GM10266 (cell line): ENCODE measurements around the gene NR5A1.

ENCODE experiments used
- DNase-seq: peaks from one replicate; pipeline ENCODE4 v3.0.0; 2012; ENCODE audit errors: extremely low spot score
- CTCF ChIP-seq: IDR thresholded peaks from 2 replicates; pipeline ENCODE4 v1.5.1; 2012; ENCODE audit warnings: mild to moderate bottlenecking, low read depth; ENCODE audit not compliant: control insufficient read depth, insufficient read depth; ENCODE audit errors: missing control alignments

NR5A1 gene

DNA sequence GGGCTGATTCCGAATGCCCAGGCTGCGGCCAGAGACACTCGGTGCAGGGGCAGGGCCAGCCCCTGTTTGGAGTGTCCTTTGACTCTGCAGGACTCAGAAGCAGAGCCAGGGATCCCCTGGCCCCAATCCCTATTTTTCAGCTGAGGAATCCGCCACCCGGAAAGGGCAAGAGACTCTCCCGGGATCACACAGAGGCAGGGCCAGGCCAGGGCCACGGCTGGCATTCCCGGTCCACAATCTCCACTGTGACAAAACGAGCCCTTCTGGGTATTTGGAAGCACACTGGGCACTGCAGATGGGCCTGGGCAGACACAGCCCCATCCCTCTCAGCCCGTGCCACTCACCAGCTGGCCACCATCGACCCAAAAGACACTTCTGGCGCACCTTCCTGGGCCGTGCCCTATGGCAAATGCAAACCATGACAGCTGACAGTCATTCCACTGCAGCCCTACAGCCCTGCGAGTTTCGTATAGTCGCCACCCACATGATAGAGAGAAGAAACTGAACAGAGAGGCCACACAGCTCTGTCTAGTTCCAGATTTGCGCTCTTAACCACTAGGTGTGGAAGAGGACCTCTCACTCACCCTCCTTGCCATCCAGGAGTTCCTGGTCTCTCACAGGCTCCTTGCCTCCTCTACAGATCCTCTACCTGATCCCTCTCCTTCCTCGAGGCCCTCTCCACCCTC lies 13.3 kb downstream of the NR5A1 start:
- DNase-seq, result peak; percentile 68
- TF ChIP-seq CTCF, result no peak

DNA sequence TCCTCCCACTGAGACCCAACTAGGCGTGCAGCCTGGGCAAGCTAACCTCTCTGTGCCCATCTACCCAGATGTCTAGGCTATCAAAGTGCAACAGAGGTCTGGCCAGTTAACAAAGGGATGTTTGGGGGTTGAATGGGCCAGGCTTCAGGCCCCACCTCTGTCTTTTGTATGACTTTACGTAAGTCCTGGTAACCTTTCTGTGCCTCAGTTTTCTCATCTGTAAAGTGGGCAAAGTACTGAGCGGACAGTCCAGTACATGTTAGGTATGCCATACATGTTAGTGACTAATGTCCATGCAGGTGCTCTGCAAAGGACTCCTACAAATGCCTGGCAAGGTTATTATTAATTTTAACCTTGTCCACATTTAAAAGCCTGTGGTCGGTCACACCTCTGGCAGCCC lies 14.0 kb downstream of the NR5A1 start:
- no peak for DNase-seq
- no peak for TF ChIP-seq CTCF

DNA sequence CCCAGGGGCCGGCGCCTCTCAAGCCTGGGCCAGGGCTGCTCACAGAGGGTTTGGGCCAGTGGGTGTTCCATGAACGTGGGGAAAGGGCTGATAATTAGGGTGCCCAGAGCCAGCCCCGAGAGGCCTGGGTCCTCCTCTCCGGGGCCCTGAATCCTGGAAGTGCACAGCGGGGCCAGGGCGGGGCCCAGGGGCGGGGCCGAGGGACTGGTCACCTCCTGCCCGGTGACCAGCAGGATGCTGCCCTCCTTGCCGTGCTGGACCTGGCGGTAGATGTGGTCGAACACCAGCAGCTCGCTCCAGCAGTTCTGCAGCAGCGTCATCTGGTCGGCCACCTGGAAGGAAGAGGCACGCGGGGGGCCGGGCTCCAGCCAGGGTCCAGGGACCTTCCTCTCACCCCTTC lies 14.4 kb downstream of the NR5A1 start:
- TF ChIP-seq CTCF, result no peak
- no peak for DNase-seq

DNA sequence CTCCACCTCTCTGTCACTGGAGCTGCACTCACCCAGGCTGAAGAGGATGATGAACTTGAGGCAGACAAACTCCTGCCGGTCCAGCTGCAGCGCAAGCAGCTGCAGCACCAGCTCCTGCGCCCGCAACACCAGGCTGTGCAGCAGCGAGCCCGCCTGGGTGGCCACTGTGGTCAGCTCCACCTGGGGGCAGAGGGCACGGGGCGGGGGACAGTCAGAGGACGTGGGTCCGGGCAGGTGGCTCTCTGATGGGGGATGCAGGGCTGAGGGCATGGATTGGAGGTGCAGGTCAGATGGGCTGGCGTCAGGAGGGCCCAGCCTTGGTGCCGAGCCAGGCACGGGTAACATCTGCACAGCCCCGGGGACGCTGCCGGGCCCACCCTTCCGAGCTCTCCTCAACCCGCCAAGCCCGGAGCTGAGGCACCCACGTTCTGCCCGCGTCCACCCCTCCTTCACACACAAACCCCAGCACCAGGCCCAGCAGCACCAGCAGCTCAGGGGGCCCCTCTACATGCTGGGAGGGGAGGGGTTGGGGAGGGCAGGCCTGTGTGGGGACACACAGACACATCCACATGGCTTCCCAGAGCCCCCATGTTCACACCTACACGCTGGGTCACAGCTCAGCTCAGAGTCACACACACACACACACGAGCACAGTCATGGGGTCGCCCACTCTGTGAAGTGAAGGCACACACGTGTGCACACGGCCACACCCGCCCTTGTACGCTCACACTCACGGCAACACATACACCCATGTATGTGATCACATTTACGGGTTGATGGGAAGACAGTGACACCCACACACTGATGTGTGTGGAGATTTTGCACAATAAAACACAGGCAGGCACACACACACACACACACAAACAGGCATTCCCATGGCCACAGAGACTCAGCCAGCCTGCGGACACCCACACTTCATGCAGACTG lies 15.9 kb downstream of the NR5A1 start:
- no peak for TF ChIP-seq CTCF
- DNase-seq, result no peak

- no peak for TF ChIP-seq CTCF
- DNase-seq, result no peak
Measured at GRCh38 chr9:124490004-124490403, 17.2 kb downstream of the NR5A1 start.

DNA sequence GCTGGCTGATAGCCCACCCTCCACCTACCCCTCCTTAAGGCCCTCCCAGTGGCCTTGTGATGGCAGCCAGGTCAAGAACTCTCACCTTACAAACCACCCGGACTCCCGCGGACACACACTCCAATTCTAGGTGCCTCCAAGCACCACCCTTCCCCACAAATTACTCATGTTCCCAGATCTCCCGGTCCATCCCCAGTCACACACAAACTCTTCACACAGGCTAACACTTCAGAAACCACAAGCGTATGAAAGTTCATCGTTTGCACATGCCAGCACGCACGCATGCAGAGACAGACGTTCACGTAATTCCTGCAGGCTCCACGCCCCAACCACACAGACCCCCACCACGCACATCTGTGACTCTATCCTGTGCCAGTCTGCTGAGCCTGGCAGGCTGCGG lies 18.0 kb downstream of the NR5A1 start:
- DNase-seq, result no peak
- no peak for TF ChIP-seq CTCF

GRCh38 chr9:124488641-124489210 lies 18.5 kb downstream of the NR5A1 start:
- no peak for TF ChIP-seq CTCF
- DNase-seq, result no peak
